Panc1 (cell line): Measurements from ENCODE around the gene CSMD2.

Experiments used
- CTCF ChIP-seq: fragments of 450-650 bp; IDR thresholded peaks from 2 replicates; pipeline ENCODE4 v1.5.1; 2017; ENCODE audit warnings: mild to moderate bottlenecking
- POLR2AphosphoS5 ChIP-seq: IDR thresholded peaks from 2 replicates; pipeline ENCODE4 v1.6.1; 2012; ENCODE audit warnings: mild to moderate bottlenecking, low read depth, low read length, moderate library complexity
- REST ChIP-seq, 2 experiments: IDR thresholded peaks; 2 replicates each; pipeline ENCODE4 v1.6.1; 2011 to 2012; ENCODE audit warnings: low read depth in 2 of 2, control low read depth in 1 of 2, low read length in 1 of 2, mild to moderate bottlenecking in 1 of 2, moderate library complexity in 1 of 2; ENCODE audit not compliant: insufficient read depth in 1 of 2
- SIN3A ChIP-seq: IDR thresholded peaks from 2 replicates; pipeline ENCODE4 v1.6.1; 2012; ENCODE audit warnings: low read depth, mild to moderate bottlenecking, low read length, moderate library complexity, borderline replicate concordance; ENCODE audit not compliant: insufficient read depth

GRCh38 chr1:33615546-33615945, 549.5 kb downstream of the CSMD2 start:
- TF ChIP-seq REST (IDR thresholded peaks at IDR 0.05; ENCODE audit: insufficient read depth in 1 of 2, low read depth in 2 of 2, low read length in 1 of 2) = no peak
- TF ChIP-seq CTCF = no peak
- no peak for TF ChIP-seq POLR2AphosphoS5
- TF ChIP-seq SIN3A = no peak
